Activated naive CD4-positive, alpha-beta T cell treated with Interleukin-2 at 50 U/mL for 16 hours (primary cell): ENCODE results near the gene ASPSCR1.

Experiments used
- DNase-seq: peaks from one replicate; pipeline ENCODE4 v3.0.0-alpha.2; 2020

The ASPSCR1 gene

GRCh38 chr17:82015311-82015971, 38.0 kb downstream of the ASPSCR1 start:
- DNase-seq: no peak

- no peak for DNase-seq
Measured at GRCh38 chr17:82016061-82016874, 38.8 kb downstream of the ASPSCR1 start.

GRCh38 chr17:82016875-82017459, 39.5 kb downstream of the ASPSCR1 start:
- DNase-seq: no peak

- no peak for DNase-seq
Measured at GRCh38 chr17:82017612-82018151, 40.3 kb downstream of the ASPSCR1 start.

GRCh38 chr17:82018152-82018988, 40.9 kb downstream of the ASPSCR1 start:
- no peak for DNase-seq

- no peak for DNase-seq
Measured at GRCh38 chr17:82018989-82019689, 41.7 kb downstream of the ASPSCR1 start.

- peak; percentile 67 for DNase-seq
Measured at GRCh38 chr17:82019690-82020571, 42.5 kb downstream of the ASPSCR1 start.

GRCh38 chr17:82020572-82021106, 43.2 kb downstream of the ASPSCR1 start:
- DNase-seq: no peak

- DNase-seq: peak; percentile 59
Measured at GRCh38 chr17:82021107-82021899, 43.9 kb downstream of the ASPSCR1 start.

- no peak for DNase-seq
Measured at GRCh38 chr17:82021900-82022309, 44.5 kb downstream of the ASPSCR1 start.

- peak; percentile 13 for DNase-seq
Measured at GRCh38 chr17:82022310-82022980, 45.0 kb downstream of the ASPSCR1 start, which contains the start of gene CENPX. Gene CENPX (minus strand): TSS chr17:82022878. CDS start chr17:82022861, 17 bp downstream.

- peak; percentile 100 for DNase-seq
Measured at GRCh38 chr17:82022981-82023446, 45.6 kb downstream of the ASPSCR1 start, which contains the start of gene LRRC45. Gene LRRC45 (plus strand): TSS chr17:82023305. CDS start chr17:82023644, 339 bp downstream.

- peak; percentile 28 for DNase-seq
Measured at GRCh38 chr17:82023447-82024241, 46.2 kb downstream of the ASPSCR1 start.

- DNase-seq: no peak
Measured at GRCh38 chr17:82024859-82025258, 47.4 kb downstream of the ASPSCR1 start.

- no peak for DNase-seq
Measured at GRCh38 chr17:82025401-82026107, 48.1 kb downstream of the ASPSCR1 start.

- no peak for DNase-seq
Measured at GRCh38 chr17:82028246-82028645, 50.8 kb downstream of the ASPSCR1 start.

- no peak for DNase-seq
Measured at GRCh38 chr17:82028966-82029365, 51.5 kb downstream of the ASPSCR1 start.
